Activated naive CD8-positive, alpha-beta T cell treated with anti-CD3 and anti-CD28 coated beads, Interleukin-2, amount 50 U/mL, for 24 hours (primary cell): ENCODE results near the gene TAF13.

Experiments
- ATAC-seq: fragments of 150-1000 bp; cut with Tn5 transposase; one replicate; pipeline ENCODE4 v1.10.0; 2021
- DNase-seq: peaks from one replicate; pipeline ENCODE4 v3.0.0; 2021
- H3K27ac Mint-ChIP-seq: one replicate; pipeline ENCODE4 v1.8.0; 2021; ENCODE audit warnings: mild to moderate bottlenecking, mixed read lengths
- H3K27me3 Mint-ChIP-seq: one replicate; pipeline ENCODE4 v1.8.0; 2021; ENCODE audit warnings: mixed read lengths
- H3K36me3 Mint-ChIP-seq: one replicate; pipeline ENCODE4 v1.8.0; 2021; ENCODE audit warnings: low read depth, mixed read lengths
- H3K4me1 Mint-ChIP-seq: one replicate; pipeline ENCODE4 v1.8.0; 2021; ENCODE audit warnings: mixed read lengths
- H3K4me3 Mint-ChIP-seq: one replicate; pipeline ENCODE4 v1.8.0; 2021; ENCODE audit warnings: mild to moderate bottlenecking, moderate library complexity, mixed read lengths
- H3K9me3 Mint-ChIP-seq: one replicate; pipeline ENCODE4 v1.8.0; 2021; ENCODE audit warnings: mixed read lengths

TAF13 gene

DNA sequence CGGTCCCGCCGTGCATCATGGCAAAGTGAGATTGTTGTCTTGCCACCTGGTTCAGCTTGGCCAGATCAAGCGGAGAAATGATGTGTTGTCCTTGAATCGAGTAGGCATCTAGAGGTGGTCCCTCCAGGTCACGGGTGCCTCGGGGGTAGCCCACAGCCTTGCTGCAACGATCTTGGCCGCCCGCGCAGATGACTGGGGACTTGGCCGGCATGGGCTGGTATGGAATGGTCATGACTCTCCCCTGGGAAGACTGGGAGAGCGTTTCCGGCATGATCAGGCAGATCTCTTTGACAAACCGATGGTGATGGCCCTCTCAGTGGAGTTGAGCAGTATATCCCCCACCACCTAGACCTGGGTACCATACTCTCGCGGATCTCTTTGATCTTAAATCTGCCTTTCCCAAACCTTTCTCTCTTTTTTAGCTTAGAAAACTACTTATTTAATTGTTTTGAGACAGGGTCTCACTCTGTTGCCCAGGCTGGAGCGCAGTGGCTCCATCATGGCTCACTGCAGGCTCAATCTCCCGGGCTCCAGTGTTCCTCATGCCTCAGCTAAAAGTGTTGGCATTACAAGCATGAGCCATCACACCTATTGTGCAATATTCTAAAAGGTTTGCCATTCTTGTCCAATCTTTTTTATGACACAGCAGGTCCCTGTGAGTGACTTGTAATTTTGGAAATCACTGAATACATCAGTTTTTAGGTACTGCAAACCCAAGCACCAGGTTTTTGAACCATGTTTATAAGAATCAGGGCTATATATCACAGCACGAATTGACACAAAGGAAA, 28.8 kb upstream of the TAF13 start:
- DNase-seq (no peak), ATAC-seq (no peak)
- Mint-ChIP-seq H3K9me3 (no peaks in the 10 kb centered on the region), H3K4me1 (peaks cover 17% of the 10 kb centered on the region), H3K27ac (no peak overlapping the region), H3K27me3 (peaks cover 3% of the 10 kb centered on the region), H3K4me3 (no peak overlapping the region), H3K36me3 (peaks cover 27% of the 10 kb centered on the region)

DNA sequence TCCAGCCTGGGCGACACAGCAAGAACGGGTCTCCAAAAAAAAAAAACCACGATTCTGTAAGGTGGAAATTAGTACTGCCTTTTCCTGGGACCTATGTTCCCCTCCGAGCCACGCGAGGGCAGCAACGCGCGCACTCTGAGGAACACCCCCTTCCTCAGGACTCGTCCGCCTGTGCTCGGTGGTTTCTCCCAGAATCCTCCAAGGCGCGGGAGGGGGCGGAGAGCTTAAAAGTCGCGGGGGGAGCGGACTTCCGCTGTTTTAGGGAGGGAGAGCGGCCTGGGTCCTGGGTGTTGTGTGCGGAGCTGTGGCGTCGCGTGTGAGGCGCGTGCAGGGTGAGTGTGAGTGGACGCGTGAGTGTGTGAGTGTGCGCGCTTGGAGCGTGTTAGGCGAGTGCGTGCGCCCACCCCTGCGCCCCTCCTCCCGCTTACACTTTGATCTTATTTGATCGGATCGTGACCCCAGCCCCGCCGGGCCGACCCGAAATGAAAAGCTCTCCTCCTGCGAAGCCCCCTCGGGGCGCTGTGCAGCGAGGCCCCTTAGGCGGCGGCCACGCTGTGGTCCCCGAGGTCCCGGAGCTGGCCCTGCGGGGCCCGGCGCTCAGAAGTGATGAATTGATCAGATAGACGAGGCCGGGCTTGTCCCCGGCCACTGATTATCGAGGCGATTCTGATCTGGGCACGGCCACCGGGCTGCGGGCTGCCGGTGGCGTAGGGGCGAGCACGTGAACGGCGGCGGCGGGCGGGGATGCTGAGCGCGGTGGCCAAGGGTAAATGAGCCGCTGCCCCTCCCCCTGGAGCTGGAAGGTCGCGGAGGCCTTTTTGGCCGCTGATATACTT, 24.4 kb upstream of the TAF13 start:
- Mint-ChIP-seq H3K9me3 (no peaks in the 10 kb centered on the region), H3K4me3 (peak overlapping the region; percentile 98), H3K4me1 (peaks cover 16% of the 10 kb centered on the region), H3K27ac (peak overlapping the region; percentile 99), H3K36me3 (peaks cover 32% of the 10 kb centered on the region), H3K27me3 (peaks cover 3% of the 10 kb centered on the region)
- DNase-seq (peak; percentile 97), ATAC-seq (peak; percentile 93)

DNA sequence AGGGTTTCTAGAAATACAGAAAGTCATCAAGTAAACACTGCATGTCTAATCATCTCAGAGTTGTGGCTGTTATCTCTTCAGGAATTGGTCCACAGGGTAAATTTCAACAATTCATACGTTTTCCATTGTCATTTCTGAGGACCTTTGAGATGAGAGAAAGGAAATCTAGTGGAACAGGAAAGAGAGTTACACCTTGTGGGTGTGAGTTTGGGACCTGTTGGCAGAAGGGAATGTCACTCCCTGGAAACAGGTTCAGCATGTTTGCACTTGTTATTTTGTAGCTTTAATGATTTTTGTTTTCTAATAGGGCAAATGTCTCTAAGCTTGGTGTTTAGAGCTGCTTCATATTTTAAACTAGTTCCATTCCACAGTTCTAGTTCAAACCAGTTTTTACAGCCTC, 20.3 kb upstream of the TAF13 start:
- peaks cover 3% of the 10 kb centered on the region for H3K27me3 Mint-ChIP-seq
- DNase-seq (no peak), ATAC-seq (no peak)
- H3K36me3 Mint-ChIP-seq: peaks cover 34% of the 10 kb centered on the region
- no peaks in the 10 kb centered on the region for H3K9me3 Mint-ChIP-seq
- peaks cover 26% of the 10 kb centered on the region for H3K4me1 Mint-ChIP-seq
- H3K27ac Mint-ChIP-seq: no peak overlapping the region
- H3K4me3 Mint-ChIP-seq: no peak overlapping the region

DNA sequence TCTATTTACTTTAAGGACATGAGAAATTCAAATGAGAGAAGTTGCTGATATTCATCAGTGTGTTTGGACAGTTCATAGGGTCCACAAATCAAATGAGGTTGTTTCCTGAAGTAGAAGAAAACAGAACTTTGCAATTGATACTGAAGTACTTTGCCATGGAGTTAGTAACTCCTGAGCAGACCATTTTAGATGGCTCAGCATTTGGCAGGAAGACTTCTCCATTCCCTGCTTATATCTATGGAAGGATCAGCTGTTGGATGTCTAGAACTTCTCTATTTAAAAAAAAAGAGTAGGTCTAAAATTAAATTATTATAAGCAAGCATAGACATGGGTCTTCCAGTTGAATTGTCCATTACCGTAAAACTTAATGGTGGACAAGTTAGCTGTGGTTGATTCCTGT, 19.8 kb upstream of the TAF13 start:
- H3K27ac Mint-ChIP-seq: no peak overlapping the region

DNA sequence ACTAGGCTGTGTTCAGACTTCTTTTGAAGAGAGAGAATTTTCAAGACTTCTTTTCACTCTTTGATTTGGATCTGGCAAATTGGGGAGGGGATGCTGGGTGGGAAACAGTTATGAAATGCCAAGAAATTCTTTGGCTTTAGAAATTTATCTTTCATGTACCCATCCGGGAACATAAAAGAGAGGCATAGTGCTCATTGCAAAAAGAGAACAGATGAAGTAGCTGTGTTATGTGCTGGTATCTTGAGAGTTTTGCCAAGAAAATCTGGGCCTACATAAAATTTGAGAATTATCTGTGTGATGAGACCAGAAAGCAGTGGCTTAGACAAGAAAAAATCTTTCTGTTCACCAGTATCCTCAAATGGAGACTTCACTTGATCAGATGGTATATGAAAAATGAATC, 19.1 kb upstream of the TAF13 start:
- ATAC-seq (no peak), DNase-seq (no peak)
- Mint-ChIP-seq H3K9me3 (no peaks in the 10 kb centered on the region), H3K27me3 (peaks cover under 1% of the 10 kb centered on the region), H3K27ac (peak overlapping the region; percentile 30), H3K4me3 (no peak overlapping the region), H3K36me3 (peaks cover 27% of the 10 kb centered on the region), H3K4me1 (peaks cover 30% of the 10 kb centered on the region)

More for the DNA sequence above, 19.8 kb upstream of the TAF13 start:
- DNase-seq (no peak), ATAC-seq (no peak)
- Mint-ChIP-seq H3K27me3 (peaks cover 3% of the 10 kb centered on the region), H3K4me3 (no peak overlapping the region), H3K36me3 (peaks cover 30% of the 10 kb centered on the region), H3K9me3 (no peaks in the 10 kb centered on the region), H3K4me1 (peaks cover 26% of the 10 kb centered on the region)

DNA sequence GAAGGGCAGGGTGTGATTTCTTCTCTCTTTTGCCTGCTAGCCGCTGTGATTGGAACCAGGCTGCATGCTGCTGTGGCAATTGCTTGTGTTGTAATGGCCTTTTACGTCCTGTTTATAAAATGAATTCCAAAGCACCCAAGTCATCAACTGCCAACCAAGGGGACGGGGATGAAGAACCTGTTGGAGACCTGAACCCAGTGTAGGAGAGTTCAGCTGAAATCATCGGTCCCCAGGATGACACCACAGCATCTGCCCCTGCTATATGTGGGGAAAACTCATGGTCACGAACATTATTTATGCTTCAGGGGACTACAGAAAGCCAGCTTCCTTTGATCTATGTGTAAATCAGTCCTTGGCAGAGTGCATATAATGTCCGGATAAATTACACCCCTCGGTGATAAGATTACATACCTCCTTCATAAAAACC, 18.6 kb upstream of the TAF13 start:
- Mint-ChIP-seq H3K27ac (peak overlapping the region; percentile 30), H3K27me3 (no peaks in the 10 kb centered on the region), H3K4me3 (no peak overlapping the region), H3K36me3 (peaks cover 26% of the 10 kb centered on the region), H3K4me1 (peaks cover 28% of the 10 kb centered on the region), H3K9me3 (no peaks in the 10 kb centered on the region)
- no peak for DNase-seq
- no peak for ATAC-seq

DNA sequence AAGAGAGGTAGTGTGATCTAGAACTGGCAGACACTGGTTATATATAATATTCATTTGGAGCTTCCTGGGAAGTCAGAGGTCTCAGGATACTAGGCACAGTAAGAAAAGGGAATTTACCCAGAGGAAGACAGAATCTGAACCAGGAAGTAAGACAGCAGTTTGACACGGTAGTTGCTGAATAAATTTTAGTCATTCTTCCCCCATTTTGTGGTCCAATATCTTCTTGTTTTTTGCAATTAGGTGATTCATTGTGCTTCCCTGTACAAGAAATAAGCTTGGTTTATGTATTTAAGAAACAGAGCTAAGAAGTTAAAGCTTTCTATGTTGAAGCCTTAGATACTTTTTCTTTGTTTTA, 16.0 kb upstream of the TAF13 start:
- H3K4me3 Mint-ChIP-seq: peak overlapping the region; percentile 92
- no peak for ATAC-seq
- no peaks in the 10 kb centered on the region for H3K27me3 Mint-ChIP-seq
- H3K9me3 Mint-ChIP-seq: no peaks in the 10 kb centered on the region
- H3K27ac Mint-ChIP-seq: peak overlapping the region; percentile 91
- DNase-seq: no peak
- H3K36me3 Mint-ChIP-seq: peaks cover 24% of the 10 kb centered on the region
- H3K4me1 Mint-ChIP-seq: peaks cover 29% of the 10 kb centered on the region

DNA sequence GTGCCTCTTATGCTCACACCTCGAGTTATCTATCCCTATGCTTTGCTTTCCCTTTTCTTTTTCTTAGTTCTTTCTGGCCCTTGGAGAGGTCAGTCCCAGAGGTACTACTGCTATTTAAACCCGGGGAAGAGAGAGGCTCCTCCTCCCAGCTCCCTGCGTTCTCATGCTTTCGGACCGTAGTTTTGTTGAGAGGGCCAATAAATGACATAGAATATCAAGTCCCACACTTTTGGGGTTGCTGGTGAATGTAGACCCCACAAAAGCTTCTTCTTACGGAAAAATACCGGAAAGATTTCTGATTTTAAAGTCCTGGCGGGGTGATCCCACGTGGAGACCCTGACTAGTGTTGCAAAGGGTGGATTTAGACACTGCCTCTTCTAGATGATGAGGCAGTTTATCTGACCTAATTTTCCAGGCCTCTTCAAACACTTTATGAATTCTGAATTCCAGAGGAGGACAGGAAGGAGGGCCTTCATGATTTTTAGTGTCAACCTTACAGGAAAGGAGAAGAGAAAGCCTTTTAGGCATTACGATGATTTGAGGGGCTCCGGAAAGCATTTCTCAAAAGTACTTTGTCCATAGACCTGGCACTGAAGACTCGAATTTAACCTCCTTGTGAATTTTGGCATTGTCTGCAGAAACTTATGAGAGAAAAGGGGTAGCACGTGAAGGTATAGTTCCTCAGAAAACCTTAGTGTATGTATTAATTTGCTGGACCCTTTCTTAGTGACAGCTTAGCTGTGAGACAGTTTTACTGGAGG, 15.5 kb upstream of the TAF13 start:
- Mint-ChIP-seq H3K36me3 (peaks cover 24% of the 10 kb centered on the region), H3K9me3 (no peaks in the 10 kb centered on the region), H3K27ac (peak overlapping the region; percentile 91), H3K4me3 (peak overlapping the region; percentile 92), H3K27me3 (no peaks in the 10 kb centered on the region), H3K4me1 (peaks cover 29% of the 10 kb centered on the region)
- peak; percentile 33 for DNase-seq
- peak; percentile 65 for ATAC-seq

DNA sequence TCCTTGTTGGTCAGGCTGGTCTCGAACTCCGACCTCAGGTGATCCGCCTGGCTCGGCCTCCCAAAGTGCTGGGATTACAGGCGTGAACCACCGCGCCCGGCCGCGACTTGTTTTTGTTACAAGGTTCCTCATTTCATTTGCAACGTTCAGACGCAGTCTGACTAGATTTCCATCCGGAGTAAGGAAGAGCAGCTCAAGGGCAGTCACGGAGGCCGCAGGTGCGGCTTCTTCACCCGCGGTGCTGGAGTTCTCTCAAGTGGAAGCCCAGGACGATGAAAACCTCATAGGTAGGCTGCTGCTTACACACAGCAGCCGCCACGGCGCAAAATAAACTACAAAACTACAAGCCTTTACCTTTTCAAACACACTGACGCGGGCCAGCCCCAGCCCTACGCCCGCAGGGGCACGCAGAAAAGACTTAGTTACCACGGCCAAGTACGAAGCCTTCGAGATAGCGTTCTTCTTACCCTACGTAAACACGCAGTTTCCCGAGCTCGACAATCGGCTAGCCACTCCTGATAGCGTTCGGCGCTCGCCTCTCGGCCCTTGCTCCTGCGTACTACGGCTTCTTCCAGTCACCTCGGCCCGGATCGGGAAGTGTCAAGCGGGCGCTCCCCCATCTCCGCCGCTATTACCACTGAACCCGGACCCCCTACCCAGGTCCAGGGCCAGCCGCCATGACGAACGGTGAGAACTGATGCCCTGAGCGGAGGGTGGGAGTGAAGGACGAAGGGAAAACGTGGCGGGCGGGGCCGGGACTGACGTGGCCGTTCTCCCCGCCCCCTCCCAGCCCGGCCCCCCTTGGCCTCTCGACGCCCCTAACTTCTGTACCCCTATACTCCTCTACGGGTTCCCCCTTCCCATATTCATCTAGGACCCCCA, 14.6 kb upstream of the TAF13 start, which contains the start of gene TMEM167B:
TSS of gene TMEM167B (plus strand) at position 569 of the 882 bp plus-strand sequence. CDS start at position 678, 109 bp downstream.
- DNase-seq (peak; percentile 85), ATAC-seq (peak; percentile 93)
- Mint-ChIP-seq H3K27me3 (no peaks in the 10 kb centered on the region), H3K27ac (peak within 1 kb of the TSS; percentile 91), H3K36me3 (peaks cover 22% of the 10 kb centered on the region), H3K4me1 (peaks cover 29% of the 10 kb centered on the region), H3K9me3 (no peaks in the 10 kb centered on the region), H3K4me3 (peak within 1 kb of the TSS; percentile 92)

DNA sequence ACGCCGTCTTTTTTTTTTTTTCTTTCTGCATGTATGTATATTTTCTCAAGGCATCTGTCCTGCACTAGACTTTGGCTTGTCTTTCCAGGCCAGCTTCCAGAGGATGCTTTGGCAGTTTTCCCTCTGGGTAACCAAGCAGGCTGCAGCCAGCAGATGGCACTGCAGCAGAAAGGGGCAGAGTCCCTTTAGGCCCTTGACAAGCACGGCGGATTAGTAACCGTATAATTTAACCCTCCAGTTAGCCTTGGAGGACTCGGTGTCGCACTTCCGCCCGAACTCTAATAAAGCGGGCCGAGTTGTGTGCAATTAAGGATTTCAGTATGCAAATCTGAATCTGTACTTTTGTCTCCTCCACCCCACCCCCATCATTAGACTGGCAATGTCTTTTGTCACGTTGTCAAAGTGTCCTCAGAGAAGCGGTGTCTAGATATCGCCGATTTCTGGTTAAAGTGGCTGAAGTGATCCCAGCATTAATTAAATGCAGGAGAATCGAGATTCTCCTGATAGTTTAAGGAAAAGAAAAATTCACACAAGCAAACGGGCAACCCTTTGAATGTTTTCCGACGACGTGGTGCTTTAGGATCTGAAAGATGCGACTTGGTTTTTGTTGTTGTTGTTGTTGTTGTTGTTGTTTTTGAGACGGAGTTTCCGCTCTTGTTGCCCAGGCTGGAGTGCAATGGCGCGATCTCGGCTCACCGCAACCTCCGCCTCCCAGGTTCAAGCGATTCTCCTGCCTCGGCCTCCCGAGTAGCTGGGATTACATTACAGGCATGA, 13.6 kb upstream of the TAF13 start:
- ATAC-seq: no peak
- Mint-ChIP-seq H3K4me3 (peak overlapping the region; percentile 92), H3K9me3 (no peaks in the 10 kb centered on the region), H3K4me1 (peaks cover 30% of the 10 kb centered on the region), H3K27me3 (no peaks in the 10 kb centered on the region), H3K27ac (peak overlapping the region; percentile 91), H3K36me3 (peaks cover 14% of the 10 kb centered on the region)
- DNase-seq: peak; percentile 51

DNA sequence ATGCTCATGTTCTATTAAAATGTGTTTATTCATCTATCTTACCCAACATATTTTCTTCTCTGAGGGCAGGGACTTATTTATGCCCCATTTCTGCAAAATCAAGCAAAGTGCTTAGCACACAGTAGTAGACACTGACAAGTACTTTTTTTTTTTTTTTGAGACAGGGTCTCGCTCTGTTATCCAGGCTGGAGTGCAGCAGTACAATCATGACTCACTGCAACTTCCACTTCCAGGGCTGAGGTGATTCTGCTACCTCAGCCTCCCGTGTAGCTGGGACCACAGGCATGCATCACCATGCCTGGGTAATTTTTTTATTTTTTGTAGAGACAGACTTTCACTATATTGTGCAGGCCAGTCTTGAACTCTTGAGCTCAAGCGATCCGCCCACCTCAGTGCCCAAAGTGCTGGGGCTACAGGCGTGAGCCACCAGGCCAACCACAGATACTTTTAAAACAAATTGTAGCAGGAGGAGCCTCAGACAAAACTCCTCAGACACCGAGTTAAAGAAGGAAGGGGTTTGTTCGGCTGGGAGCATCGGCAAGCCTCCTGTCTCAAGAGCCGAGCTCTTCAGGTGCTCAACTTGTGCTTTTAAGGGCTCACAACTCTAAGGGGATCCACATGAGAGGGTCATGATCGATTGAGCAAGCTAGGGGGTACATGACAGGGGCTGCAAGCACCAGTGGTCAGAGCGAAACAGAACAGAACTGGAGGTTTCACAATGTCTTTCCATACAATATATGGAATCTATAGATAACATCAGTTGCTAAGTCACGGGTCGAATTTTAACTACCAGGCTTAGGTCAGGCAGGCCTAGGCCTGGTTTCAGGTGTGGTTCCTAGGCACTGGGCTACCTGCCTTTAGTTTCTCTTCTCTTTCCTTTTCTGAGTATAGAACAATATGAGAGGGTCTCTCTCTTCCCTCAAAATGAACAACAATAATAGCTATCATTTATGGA, 9.0 kb upstream of the TAF13 start:
- no peak overlapping the region for H3K27ac Mint-ChIP-seq
- H3K27me3 Mint-ChIP-seq: no peaks in the 10 kb centered on the region
- ATAC-seq: peak; percentile 49
- no peak for DNase-seq
- peaks cover 5% of the 10 kb centered on the region for H3K4me1 Mint-ChIP-seq
- H3K9me3 Mint-ChIP-seq: no peaks in the 10 kb centered on the region
- no peaks in the 10 kb centered on the region for H3K36me3 Mint-ChIP-seq
- H3K4me3 Mint-ChIP-seq: no peak overlapping the region

DNA sequence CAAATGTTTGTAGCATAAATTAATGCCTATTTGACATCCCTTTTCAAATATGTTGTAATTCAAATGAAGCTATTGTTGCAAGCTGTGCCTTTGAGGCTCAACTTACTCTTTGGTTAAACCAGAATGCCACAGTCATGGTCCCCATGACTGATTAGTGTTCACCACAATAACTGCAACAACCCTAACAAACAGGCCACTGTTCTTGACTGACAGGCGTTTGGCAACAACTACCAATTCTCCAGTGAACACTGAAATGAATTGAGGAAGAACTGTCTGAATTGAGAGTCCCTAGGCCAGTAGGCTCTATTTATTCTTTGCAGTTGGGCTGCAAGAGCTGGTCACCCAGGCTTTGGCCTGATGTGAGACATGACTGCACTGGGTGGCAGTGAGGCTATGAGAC, 8.1 kb upstream of the TAF13 start:
- Mint-ChIP-seq H3K9me3 (no peaks in the 10 kb centered on the region), H3K4me1 (peaks cover 2% of the 10 kb centered on the region), H3K4me3 (no peak overlapping the region), H3K36me3 (no peaks in the 10 kb centered on the region), H3K27ac (no peak overlapping the region), H3K27me3 (no peaks in the 10 kb centered on the region)
- DNase-seq (no peak), ATAC-seq (no peak)
